ENCODE results near the gene IDH3B. TPM values are rescaled to one million over a fixed set of nuclear protein-coding genes. Genes with fewer than 3 reads are reported as not detected.

The IDH3B gene
- total RNA-seq: 10 to 100 TPM; 51.4 to 63.1 TPM
- 100 to 1,000 TPM in 1 of 2 donors, 10 to 100 TPM in 1; 55.3 to 104 TPM for polyA plus RNA-seq
- long read RNA-seq, donor 1, transcript IDH3B-206 (13 exons, 1,279 nt): minor isoform, 24 of 281 reads
- long read RNA-seq, donor 1, transcript IDH3B-201 (12 exons, 1,545 nt): major isoform, 193 of 281 reads
- long read RNA-seq, donor 1, partial matches to known transcripts: 17 of 281 reads
- long read RNA-seq, donor 1, other reads (novel, unspliced or antisense): 43 of 281 reads
- long read RNA-seq, donor 2, transcript IDH3B-206 (13 exons, 1,279 nt): minor isoform, 7 of 36 reads
- long read RNA-seq, donor 2, transcript IDH3B-201 (12 exons, 1,545 nt): major isoform, 22 of 36 reads
- long read RNA-seq, donor 2, partial matches to known transcripts: 1 of 36 reads
- long read RNA-seq, donor 2, other reads (novel, unspliced or antisense): 6 of 36 reads

GRCh38 chr20:2663887-2664719 is at the start of gene IDH3B:
Gene IDH3B, minus strand, starts transcription at chr20:2664216. Its CDS starts 28 bp downstream, at chr20:2664188.
- 5 to 7% methylated on average over 49 of the region's 49 CpGs for WGBS, 2 donors

GRCh38 chr20:2713285-2713684 is 49.3 kb upstream of the IDH3B start:
- Histone ChIP-seq H3K27ac (ENCODE audit: low read depth in 1 of 2, low read length in 2 of 2) (no peak overlapping the region), H3K4me1 (ENCODE audit: control insufficient read depth in 1 of 2, insufficient read depth in 2 of 2, low read length in 2 of 2) (no peaks in the 10 kb centered on the region), H3K27me3 (ENCODE audit: control insufficient read depth in 1 of 2, insufficient read depth in 2 of 2, low read length in 1 of 2) (no peaks in the 10 kb centered on the region), H3K9me3 (ENCODE audit: control insufficient read depth, low read length) (no peaks in the 10 kb centered on the region), H3K36me3 (ENCODE audit: control insufficient read depth in 1 of 2, insufficient read depth in 2 of 2, low read length in 1 of 2) (no peaks in the 10 kb centered on the region), H3K4me3 (ENCODE audit: low read length in 2 of 2) (no peak overlapping the region)
- ATAC-seq (ENCODE audit: low FRiP score): no peak
- 17 to 37% methylated on average over 3 of the region's 3 CpGs for WGBS, 2 donors
- intact Hi-C loops (cut with DNase I): no loop called here
- DNase-seq: no peak

More at GRCh38 chr20:2663887-2664719, at the start of gene IDH3B:
- peak within 1 kb of the TSS; percentile 31 to 58 for H3K4me3 ChIP-seq (ENCODE audit: low read length in 2 of 2)
- ATAC-seq (ENCODE audit: low FRiP score): peak; percentile 96
- H3K27ac ChIP-seq (ENCODE audit: low read depth in 1 of 2, low read length in 2 of 2): peak within 1 kb of the TSS; percentile 39 to 80
- intact Hi-C loops (cut with DNase I): loop anchor here in 1 of 2 donors (1.0 kb wide), 1 partner anchor 11 kb away; no protein-coding TSS in a partner anchor
- H3K9me3 ChIP-seq (ENCODE audit: control insufficient read depth, low read length): no peaks in the 10 kb centered on the region
- no peaks in the 10 kb centered on the region for H3K4me1 ChIP-seq (ENCODE audit: control insufficient read depth in 1 of 2, insufficient read depth in 2 of 2, low read length in 2 of 2)
- peak; percentile 96 to 97 for DNase-seq
- H3K36me3 ChIP-seq (ENCODE audit: control insufficient read depth in 1 of 2, insufficient read depth in 2 of 2, low read length in 1 of 2): peaks cover 0 to 5% of the 10 kb centered on the region in 2 donors
- H3K27me3 ChIP-seq (ENCODE audit: control insufficient read depth in 1 of 2, insufficient read depth in 2 of 2, low read length in 1 of 2): no peaks in the 10 kb centered on the region

GRCh38 chr20:2709205-2709981 is 45.4 kb upstream of the IDH3B start:
- WGBS, 2 donors: 71 to 73% methylated on average over 16 to 17 of the region's 17 CpGs

DNA sequence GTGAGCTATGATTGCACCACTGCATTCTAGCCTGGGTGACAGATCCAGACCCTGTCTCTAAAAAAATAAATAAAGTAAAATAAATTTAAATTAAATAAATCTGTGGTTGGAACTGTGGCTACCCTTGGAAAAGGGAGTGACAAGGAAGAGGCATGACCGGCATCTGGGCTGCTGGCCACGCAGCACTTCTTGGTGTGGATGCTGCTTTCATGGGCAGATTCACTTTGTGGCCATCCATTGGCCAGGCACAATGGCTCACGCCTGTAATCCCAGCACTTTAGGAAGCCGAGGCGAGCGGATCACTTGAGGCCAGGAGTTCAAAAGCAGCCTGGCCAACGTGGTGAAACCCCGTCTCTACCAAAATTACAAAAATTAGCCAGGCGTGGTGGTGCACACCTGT is 44.6 kb upstream of the IDH3B start:
- H3K27me3 ChIP-seq (ENCODE audit: control insufficient read depth in 1 of 2, insufficient read depth in 2 of 2, low read length in 1 of 2): no peaks in the 10 kb centered on the region
- H3K27ac ChIP-seq (ENCODE audit: low read depth in 1 of 2, low read length in 2 of 2): no peak overlapping the region
- intact Hi-C loops (cut with DNase I): no loop called here
- DNase-seq (no peak), ATAC-seq (ENCODE audit: low FRiP score) (no peak)
- no peaks in the 10 kb centered on the region for H3K4me1 ChIP-seq (ENCODE audit: control insufficient read depth in 1 of 2, insufficient read depth in 2 of 2, low read length in 2 of 2)
- H3K36me3 ChIP-seq (ENCODE audit: control insufficient read depth in 1 of 2, insufficient read depth in 2 of 2, low read length in 1 of 2): no peaks in the 10 kb centered on the region
- 85 to 91% methylated on average over 9 of the region's 9 CpGs for WGBS, 2 donors
- H3K4me3 ChIP-seq (ENCODE audit: low read length in 2 of 2): no peak overlapping the region
- no peaks in the 10 kb centered on the region for H3K9me3 ChIP-seq (ENCODE audit: control insufficient read depth, low read length)

More at GRCh38 chr20:2709205-2709981, 45.4 kb upstream of the IDH3B start:
- Histone ChIP-seq H3K4me1 (ENCODE audit: control insufficient read depth in 1 of 2, insufficient read depth in 2 of 2, low read length in 2 of 2) (no peaks in the 10 kb centered on the region), H3K4me3 (ENCODE audit: low read length in 2 of 2) (no peak overlapping the region), H3K36me3 (ENCODE audit: control insufficient read depth in 1 of 2, insufficient read depth in 2 of 2, low read length in 1 of 2) (no peaks in the 10 kb centered on the region), H3K9me3 (ENCODE audit: control insufficient read depth, low read length) (no peaks in the 10 kb centered on the region), H3K27ac (ENCODE audit: low read depth in 1 of 2, low read length in 2 of 2) (no peak overlapping the region), H3K27me3 (ENCODE audit: control insufficient read depth in 1 of 2, insufficient read depth in 2 of 2, low read length in 1 of 2) (no peaks in the 10 kb centered on the region)
- peak; percentile 14 for ATAC-seq (ENCODE audit: low FRiP score)
- intact Hi-C loops (cut with DNase I): no loop called here
- no peak for DNase-seq

DNA sequence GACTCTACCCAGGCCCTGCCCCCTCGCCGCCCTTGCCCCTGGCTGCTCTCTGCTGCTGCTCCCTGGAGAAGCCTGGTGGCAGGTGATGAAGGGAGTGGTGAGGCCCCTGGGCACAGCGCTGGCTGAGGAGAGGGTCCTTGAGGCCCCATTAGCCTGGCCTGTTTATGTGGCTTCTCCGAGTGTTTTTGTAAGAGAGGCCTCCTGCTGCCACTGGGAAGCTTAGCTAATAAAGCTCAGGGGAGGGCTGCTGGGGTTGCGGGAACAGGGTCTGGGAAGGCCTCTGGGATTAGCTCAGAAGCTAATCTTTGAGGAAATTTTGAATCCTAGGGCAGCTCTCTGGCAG is 44.0 kb upstream of the IDH3B start:
- 83 to 89% methylated on average over 5 of the region's 5 CpGs for WGBS, 2 donors
- H3K4me1 ChIP-seq (ENCODE audit: control insufficient read depth in 1 of 2, insufficient read depth in 2 of 2, low read length in 2 of 2): no peaks in the 10 kb centered on the region
- no peaks in the 10 kb centered on the region for H3K27me3 ChIP-seq (ENCODE audit: control insufficient read depth in 1 of 2, insufficient read depth in 2 of 2, low read length in 1 of 2)
- ATAC-seq (ENCODE audit: low FRiP score) (no peak), DNase-seq (no peak)
- H3K27ac ChIP-seq (ENCODE audit: low read depth in 1 of 2, low read length in 2 of 2): no peak overlapping the region
- intact Hi-C loops (cut with DNase I): no loop called here
- no peaks in the 10 kb centered on the region for H3K36me3 ChIP-seq (ENCODE audit: control insufficient read depth in 1 of 2, insufficient read depth in 2 of 2, low read length in 1 of 2)
- no peaks in the 10 kb centered on the region for H3K9me3 ChIP-seq (ENCODE audit: control insufficient read depth, low read length)
- H3K4me3 ChIP-seq (ENCODE audit: low read length in 2 of 2): no peak overlapping the region

DNA sequence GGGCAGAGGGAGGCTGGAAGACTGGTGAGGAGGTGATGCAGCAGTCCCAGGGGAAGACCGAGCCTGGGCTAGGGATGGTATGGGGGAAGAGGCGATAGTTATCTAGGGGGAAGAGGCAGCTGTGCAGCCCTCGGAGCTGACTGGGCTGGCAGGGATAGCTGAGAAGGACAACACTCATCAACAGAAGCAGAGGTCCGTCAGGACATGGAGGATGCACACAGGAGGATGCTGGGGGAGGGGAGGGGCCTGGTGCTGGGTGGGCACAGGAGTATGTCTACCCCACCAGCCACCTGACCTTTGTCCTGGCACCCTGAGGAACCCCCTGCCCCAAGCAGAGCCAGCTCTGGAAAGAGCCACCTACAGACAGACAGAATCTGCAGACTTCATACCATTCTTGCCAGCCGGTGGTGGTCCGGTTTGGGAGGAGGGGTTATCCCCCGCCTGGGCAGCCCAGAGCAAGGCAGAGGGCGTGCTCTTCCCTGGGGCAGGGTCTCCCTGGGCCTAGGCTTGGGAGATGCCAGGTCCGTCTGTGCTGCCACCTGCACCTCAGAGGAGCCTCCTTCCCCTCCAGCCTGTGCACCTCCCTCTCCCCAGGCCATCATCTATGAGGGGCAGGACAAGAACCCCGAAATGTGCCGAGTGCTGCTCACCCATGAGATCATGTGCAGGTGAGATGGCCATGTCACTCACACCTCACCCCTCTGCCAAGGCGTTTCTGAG is 43.5 kb upstream of the IDH3B start:
- 75 to 90% methylated on average over 12 of the region's 12 CpGs for WGBS, 2 donors
- ATAC-seq (ENCODE audit: low FRiP score) (no peak), DNase-seq (no peak)

DNA sequence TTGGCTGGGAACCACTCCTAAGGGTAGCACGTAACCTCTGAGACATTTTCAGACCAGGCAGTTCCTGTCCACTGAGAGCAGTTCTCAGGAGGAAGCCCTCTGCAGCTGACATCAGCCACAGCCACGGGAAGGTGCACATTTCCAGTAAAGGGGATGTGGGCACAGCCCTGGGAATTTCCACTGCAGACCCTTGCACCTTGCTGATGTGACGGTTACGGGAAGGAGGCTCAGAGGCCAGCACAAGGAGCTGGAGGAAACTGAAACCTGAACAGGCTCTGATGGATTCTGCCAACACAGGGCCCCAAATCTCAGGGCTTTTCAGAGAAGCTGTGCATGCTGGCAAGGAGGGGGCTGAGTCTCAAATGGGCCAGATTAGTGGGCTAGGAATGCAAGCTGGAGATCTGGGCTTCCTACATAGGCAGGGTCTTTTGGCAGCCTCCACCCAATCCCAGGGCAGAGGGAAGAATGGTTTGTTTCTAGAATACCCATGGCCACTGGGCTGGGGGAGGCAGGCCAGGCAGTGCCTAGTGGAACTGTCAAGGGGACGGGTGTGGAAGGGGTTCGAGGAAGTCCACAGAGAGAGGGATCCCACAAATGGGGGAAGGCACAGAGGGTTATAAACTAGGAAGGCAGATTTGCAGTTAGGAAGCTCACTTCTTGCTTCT is 42.8 kb upstream of the IDH3B start:
- Histone ChIP-seq H3K27me3 (ENCODE audit: control insufficient read depth in 1 of 2, insufficient read depth in 2 of 2, low read length in 1 of 2) (no peaks in the 10 kb centered on the region), H3K4me1 (ENCODE audit: control insufficient read depth in 1 of 2, insufficient read depth in 2 of 2, low read length in 2 of 2) (no peaks in the 10 kb centered on the region), H3K9me3 (ENCODE audit: control insufficient read depth, low read length) (no peaks in the 10 kb centered on the region), H3K4me3 (ENCODE audit: low read length in 2 of 2) (no peak overlapping the region), H3K27ac (ENCODE audit: low read depth in 1 of 2, low read length in 2 of 2) (no peak overlapping the region), H3K36me3 (ENCODE audit: control insufficient read depth in 1 of 2, insufficient read depth in 2 of 2, low read length in 1 of 2) (no peaks in the 10 kb centered on the region)
- intact Hi-C loops (cut with DNase I): no loop called here
- DNase-seq: no peak
- ATAC-seq (ENCODE audit: low FRiP score): no peak
- WGBS, 2 donors: 84 to 86% methylated on average over 6 of the region's 6 CpGs

More for the DNA sequence above, 43.5 kb upstream of the IDH3B start:
- Histone ChIP-seq H3K27ac (ENCODE audit: low read depth in 1 of 2, low read length in 2 of 2) (no peak overlapping the region), H3K27me3 (ENCODE audit: control insufficient read depth in 1 of 2, insufficient read depth in 2 of 2, low read length in 1 of 2) (no peaks in the 10 kb centered on the region), H3K9me3 (ENCODE audit: control insufficient read depth, low read length) (no peaks in the 10 kb centered on the region), H3K36me3 (ENCODE audit: control insufficient read depth in 1 of 2, insufficient read depth in 2 of 2, low read length in 1 of 2) (no peaks in the 10 kb centered on the region), H3K4me1 (ENCODE audit: control insufficient read depth in 1 of 2, insufficient read depth in 2 of 2, low read length in 2 of 2) (no peaks in the 10 kb centered on the region), H3K4me3 (ENCODE audit: low read length in 2 of 2) (no peak overlapping the region)
- intact Hi-C loops (cut with DNase I): no loop called here

All from aorta (tissue), 5 donors.